ENCODE data around the gene GMDS. TPM values are rescaled to one million over a fixed set of nuclear protein-coding genes. Genes with fewer than 3 reads are reported as not detected.

GMDS gene
- total and polyA plus RNA-seq, 2 of the 8 experiments (the other 6 are each of a cell fraction or from before 2014, with no cell fraction given): 16.8 to 50.0 TPM

DNA sequence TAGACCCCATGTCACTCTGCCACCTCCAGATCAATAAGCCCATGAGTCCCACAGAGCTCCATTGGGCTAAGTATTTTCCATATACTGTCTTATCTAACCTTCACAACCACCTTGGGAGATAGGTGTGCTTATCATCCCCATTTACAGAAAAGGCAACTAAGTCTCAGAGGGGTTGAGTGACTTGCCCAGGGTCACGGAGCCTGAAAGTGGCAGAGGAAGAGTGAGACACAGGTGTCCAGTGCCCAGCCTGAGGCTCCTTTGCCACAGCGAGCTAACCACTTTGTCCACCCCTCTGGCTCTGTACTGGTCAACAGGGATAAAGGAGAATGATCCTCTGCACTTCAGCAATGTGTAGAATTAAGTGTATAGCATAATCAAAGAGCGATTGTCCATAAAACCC, 124.5 kb downstream of the GMDS start:
- no peak overlapping the region for H2BK5ac ChIP-seq (ENCODE audit: low read depth, low read length)
- H2BK120ac ChIP-seq (replicated peaks; ENCODE audit: low read depth, low read length): no peak overlapping the region
- H3K9ac ChIP-seq (replicated peaks in 1 of 4; ENCODE audit: extremely low read depth in 1 of 4, low read depth in 3 of 4, low read length in 3 of 4): no peak overlapping the region
- no peak overlapping the region for H3K4me2 ChIP-seq (ENCODE audit: insufficient read depth in 1 of 2, low read depth in 2 of 2, low read length in 2 of 2)
- H3K4ac ChIP-seq (replicated peaks; ENCODE audit: insufficient read length, low read depth, low read length): no peak overlapping the region
- CTCF ChIA-PET (ENCODE audit: partially characterized antibody): interaction anchor here (0.5 to 2.0 kb wide), 4 partner anchors 14 to 466 kb away, joined by 3 to 5 read pairs (median 4); no protein-coding TSS in a partner anchor
- peaks cover 0 to 1% of the 10 kb centered on the region in 2 experiments for H4K20me1 ChIP-seq (replicated peaks in 1 of 2; ENCODE audit: control insufficient read depth in 1 of 2, insufficient read depth in 2 of 2, low read length in 2 of 2)
- H2AFZ ChIP-seq (ENCODE audit: low read length): no peak overlapping the region
- no peak overlapping the region for H4K8ac ChIP-seq (ENCODE audit: extremely low read depth, insufficient read depth, low read length)
- no peaks in the 10 kb centered on the region for H3K79me2 ChIP-seq (ENCODE audit: control insufficient read depth in 1 of 2, insufficient read depth in 2 of 2, low read length in 2 of 2)
- no peak overlapping the region for H4K91ac ChIP-seq (replicated peaks; ENCODE audit: insufficient read length, low read length)
- no peak overlapping the region for H2BK12ac ChIP-seq (ENCODE audit: low read depth, low read length)
- no peaks in the 10 kb centered on the region for H3K27me3 ChIP-seq (replicated peaks in 1 of 4; ENCODE audit: control insufficient read depth in 3 of 4, extremely low read depth in 1 of 4, insufficient read depth in 3 of 4, low read length in 3 of 4)
- H3K23me2 ChIP-seq (ENCODE audit: low read depth, low read length): no peaks in the 10 kb centered on the region
- H3K79me1 ChIP-seq (ENCODE audit: low read depth, low read length): no peaks in the 10 kb centered on the region
- no peak overlapping the region for H3K27ac ChIP-seq (ENCODE audit: low read depth, low read length)
- POLR2A ChIA-PET (ENCODE audit: partially characterized antibody): interaction anchor here (1.0 kb wide), 1 partner anchor 9 kb away, joined by 4 read pairs; no protein-coding TSS in a partner anchor
- DNase-seq (ENCODE audit: low read depth in 1 of 2, low spot score in 2 of 2): no peak
- H3K4me1 ChIP-seq (replicated peaks in 1 of 4; ENCODE audit: control insufficient read depth in 3 of 4, insufficient read depth in 4 of 4, low read length in 3 of 4): no peaks in the 10 kb centered on the region
- no peak overlapping the region for H4K5ac ChIP-seq (ENCODE audit: insufficient read length, low read depth, low read length)
- no peak overlapping the region for H3K23ac ChIP-seq (ENCODE audit: insufficient read length)
- H2BK20ac ChIP-seq (ENCODE audit: low read length): no peak overlapping the region
- no peak overlapping the region for H3K18ac ChIP-seq (ENCODE audit: extremely low read depth, low read length)
- no peak for FAIRE-seq
- H2AK5ac ChIP-seq (ENCODE audit: low read depth, low read length): no peak overlapping the region
- H3K4me3 ChIP-seq (ENCODE audit: extremely low read depth in 1 of 4, insufficient read depth in 2 of 4, low read depth in 3 of 4, low read length in 4 of 4): no peak overlapping the region
- H3K9me3 ChIP-seq (ENCODE audit: insufficient read depth in 2 of 2, low read depth in 1 of 2, low read length in 1 of 2): no peaks in the 10 kb centered on the region
- H3K56ac ChIP-seq (replicated peaks; ENCODE audit: insufficient read length, low read depth, low read length): no peak overlapping the region
- H3K14ac ChIP-seq (ENCODE audit: insufficient read length): no peak overlapping the region
- no peak overlapping the region for H2BK15ac ChIP-seq (ENCODE audit: low read length)
- 94% methylated on average over 3 of the region's 3 CpGs; no CpG with 5 or more reads in 1 of the 2 experiments for WGBS, 2 experiments (ENCODE audit: extremely low coverage in 1 of 2, insufficient coverage in 1 of 2, insufficient read length in 1 of 2, insufficient replicate concordance in 2 of 2, low coverage in 1 of 2, low lambda C conversion rate in 2 of 2, missing lambda C conversion rate in 1 of 2)
- H3K36me3 ChIP-seq (ENCODE audit: control insufficient read depth in 2 of 4, insufficient read depth in 4 of 4, low read length in 3 of 4): no peaks in the 10 kb centered on the region
- TF ChIP-seq HDAC6 (IDR thresholded peaks at IDR 0.05; ENCODE audit: low read depth, low read length) (no peak), ASH2L (IDR thresholded peaks at IDR 0.05; ENCODE audit: low read length) (no peak), CBX5 (IDR thresholded peaks at IDR 0.05; ENCODE audit: low read depth, low read length) (no peak), BRCA1 (IDR thresholded peaks at IDR 0.05; ENCODE audit: low read depth, low read length) (no peak), CEBPB (IDR thresholded peaks at IDR 0.05; ENCODE audit: low read depth, low read length) (no peak), KDM1A (IDR thresholded peaks at IDR 0.05; ENCODE audit: borderline replicate concordance, low read length) (no peak), PHF8 (conservative IDR thresholded peaks at IDR 0.05; ENCODE audit: low read depth, low read length) (no peak), BACH1 (IDR thresholded peaks at IDR 0.05; ENCODE audit: low read length) (no peak), RFX5 (IDR thresholded peaks at IDR 0.05; ENCODE audit: borderline replicate concordance, low read depth, low read length) (no peak), ZNF274 (IDR thresholded peaks at IDR 0.05; ENCODE audit: borderline replicate concordance, extremely low read depth, low read length) (no peak)
- TF ChIP-seq, protein P1, sequence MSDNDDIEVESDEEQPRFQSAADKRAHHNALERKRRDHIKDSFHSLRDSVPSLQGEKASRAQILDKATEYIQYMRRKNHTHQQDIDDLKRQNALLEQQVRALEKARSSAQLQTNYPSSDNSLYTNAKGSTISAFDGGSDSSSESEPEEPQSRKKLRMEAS (IDR thresholded peaks at IDR 0.05): no peak
- TF ChIP-seq, protein P2, sequence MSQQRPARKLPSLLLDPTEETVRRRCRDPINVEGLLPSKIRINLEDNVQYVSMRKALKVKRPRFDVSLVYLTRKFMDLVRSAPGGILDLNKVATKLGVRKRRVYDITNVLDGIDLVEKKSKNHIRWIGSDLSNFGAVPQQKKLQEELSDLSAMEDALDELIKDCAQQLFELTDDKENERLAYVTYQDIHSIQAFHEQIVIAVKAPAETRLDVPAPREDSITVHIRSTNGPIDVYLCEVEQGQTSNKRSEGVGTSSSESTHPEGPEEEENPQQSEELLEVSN (IDR thresholded peaks at IDR 0.05): no peak
- TF ChIP-seq, protein P3, sequence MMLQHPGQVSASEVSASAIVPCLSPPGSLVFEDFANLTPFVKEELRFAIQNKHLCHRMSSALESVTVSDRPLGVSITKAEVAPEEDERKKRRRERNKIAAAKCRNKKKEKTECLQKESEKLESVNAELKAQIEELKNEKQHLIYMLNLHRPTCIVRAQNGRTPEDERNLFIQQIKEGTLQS (IDR thresholded peaks at IDR 0.05; ENCODE audit: insufficient read depth, low read depth, low read length): no peak
